GM10248 (cell line): ENCODE data around the gene LINC01488.

ENCODE experiments used
- CTCF ChIA-PET: fragments of 300-600 bp; sonication (Branson Sonifier 250); formaldehyde crosslinking; extraction: SDS; loops from one replicate; lab custom pipeline; 2021; ENCODE audit warnings: antibody characterized with exemption; lab: Yijun Ruan, JAX
- POLR2A ChIA-PET: fragments of 350-650 bp; sonication (Branson Sonifier 250); formaldehyde crosslinking; extraction: SDS; loops from one replicate; lab custom pipeline; 2020; ENCODE audit warnings: antibody characterized with exemption; lab: Yijun Ruan, JAX
- DNase-seq: peaks from one replicate; pipeline ENCODE4 v3.0.0; 2012; ENCODE audit errors: extremely low spot score
- CTCF ChIP-seq: IDR thresholded peaks from 2 replicates; pipeline ENCODE4 v1.5.1; 2012; ENCODE audit warnings: mild to moderate bottlenecking, low read depth; ENCODE audit errors: extremely low read depth, missing control alignments, control extremely low read depth

LINC01488 gene

GRCh38 chr11:69451289-69451688 is 30.2 kb upstream of the LINC01488 start:
- no peak for TF ChIP-seq CTCF
- ChIA-PET POLR2A (no interaction called here), CTCF (no interaction called here)
- DNase-seq: no peak

DNA sequence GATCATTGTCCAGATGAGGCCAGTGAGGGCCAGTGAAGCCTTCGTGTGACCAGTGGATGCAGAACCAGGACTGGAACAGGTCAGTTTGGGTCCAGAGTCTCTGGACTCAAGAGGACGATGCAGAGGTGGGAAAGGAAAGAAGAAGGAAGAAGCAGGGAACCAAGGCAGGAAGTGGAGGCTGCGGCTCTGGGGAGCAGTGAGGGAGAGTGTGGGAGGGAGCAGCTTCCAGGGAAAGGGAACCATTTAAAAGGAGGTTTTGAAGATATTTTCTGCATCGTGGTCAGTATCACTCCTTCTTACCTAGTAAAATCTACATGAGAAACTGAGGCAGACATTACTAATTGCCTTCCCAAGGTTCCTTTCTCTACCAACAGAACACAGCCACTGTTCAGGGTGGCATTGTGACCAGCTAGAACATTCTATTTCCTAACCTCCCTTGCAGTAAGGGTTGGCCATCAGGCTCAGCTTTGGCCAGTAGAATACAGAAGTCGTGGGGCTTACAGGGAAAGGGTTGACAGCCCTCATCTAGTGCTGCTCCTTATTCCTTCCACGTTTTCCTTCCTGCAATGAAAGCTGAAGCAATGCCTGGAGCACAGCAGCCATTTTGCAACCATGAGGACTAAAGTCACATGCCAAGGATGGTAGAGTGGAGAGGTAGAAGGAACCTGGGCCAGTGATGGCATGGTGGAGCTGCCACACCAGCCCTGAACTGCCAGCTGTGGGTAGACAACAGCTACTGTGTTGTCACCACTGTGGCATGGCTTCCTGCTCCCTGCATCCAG is 29.1 kb upstream of the LINC01488 start:
- DNase-seq: no peak
- POLR2A ChIA-PET: no interaction called here
- CTCF ChIA-PET: interaction anchor here (1.3 kb wide), 1 partner anchor 10 kb away, joined by 3 read pairs; no protein-coding TSS in a partner anchor
- no peak for TF ChIP-seq CTCF

- CTCF ChIA-PET: interaction anchor here (1.3 kb wide), 1 partner anchor 11 kb away, joined by 3 read pairs; no protein-coding TSS in a partner anchor
- TF ChIP-seq CTCF: no peak
- POLR2A ChIA-PET: no interaction called here
Observed at GRCh38 chr11:69453151-69453550, 28.3 kb upstream of the LINC01488 start.

GRCh38 chr11:69454018-69454417 is 27.4 kb upstream of the LINC01488 start:
- no peak for TF ChIP-seq CTCF
- POLR2A ChIA-PET: no interaction called here
- DNase-seq: no peak
- CTCF ChIA-PET: interaction anchor here (1.0 to 1.3 kb wide), 2 partner anchors 9 to 12 kb away, joined by 3 read pairs; no protein-coding TSS in a partner anchor

More at GRCh38 chr11:69453151-69453550, 28.3 kb upstream of the LINC01488 start:
- DNase-seq: no peak

- ChIA-PET POLR2A (no interaction called here), CTCF (no interaction called here)
- TF ChIP-seq CTCF: no peak
- DNase-seq: no peak
Observed at GRCh38 chr11:69455969-69456368, 25.5 kb upstream of the LINC01488 start.

GRCh38 chr11:69456712-69457111 is 24.8 kb upstream of the LINC01488 start:
- no peak for DNase-seq
- no peak for TF ChIP-seq CTCF
- ChIA-PET POLR2A (no interaction called here), CTCF (no interaction called here)
